A549 (cell line): ENCODE results near the gene MLLT10.

Experiments used
- CTCF ChIP-seq: fragments of >200 bp; sonication (Bioruptor Twin); formaldehyde crosslinking; IDR thresholded peaks from 3 replicates; pipeline ENCODE4 v1.5.1; 2016
- EP300 ChIP-seq, 2 experiments: fragments of >200 bp; sonication (Bioruptor Twin); formaldehyde crosslinking; IDR thresholded peaks; 2 replicates in 1 of 2; 3 replicates in 1 of 2; pipeline ENCODE4 v1.6.1; 2016 to 2017
- HMGXB4 ChIP-seq: fragments of 250-450 bp; sonication (Bioruptor Pico); IDR thresholded peaks from 2 replicates; pipeline ENCODE4 v1.5.0; 2021; ENCODE audit warnings: mild to moderate bottlenecking, moderate library complexity, borderline replicate concordance
- JUNB ChIP-seq: fragments of >200 bp; sonication (Bioruptor Twin); formaldehyde crosslinking; IDR thresholded peaks from 2 replicates; pipeline ENCODE4 v1.6.1; 2016
- POLR2AphosphoS2 ChIP-seq: conservative IDR thresholded peaks from 2 replicates; pipeline ENCODE4 v1.6.1; 2012; ENCODE audit warnings: low read length, improper control_type of control experiment, inconsistent platforms
- RNF2 ChIP-seq: fragments of 200-600 bp; sonication (generic); IDR thresholded peaks from 2 replicates; pipeline ENCODE4 v1.6.1; 2016; ENCODE audit warnings: low read depth, mild to moderate bottlenecking, antibody characterized with exemption, moderate library complexity, borderline replicate concordance
- SMC3 ChIP-seq: fragments of >200 bp; sonication (Bioruptor Twin); formaldehyde crosslinking; IDR thresholded peaks from 3 replicates; pipeline ENCODE4 v1.6.1; 2018; ENCODE audit warnings: inconsistent platforms
- USF2 ChIP-seq: fragments of 450-650 bp; IDR thresholded peaks from 2 replicates; pipeline ENCODE4 v1.6.1; 2014; ENCODE audit warnings: antibody characterized with exemption

DNA sequence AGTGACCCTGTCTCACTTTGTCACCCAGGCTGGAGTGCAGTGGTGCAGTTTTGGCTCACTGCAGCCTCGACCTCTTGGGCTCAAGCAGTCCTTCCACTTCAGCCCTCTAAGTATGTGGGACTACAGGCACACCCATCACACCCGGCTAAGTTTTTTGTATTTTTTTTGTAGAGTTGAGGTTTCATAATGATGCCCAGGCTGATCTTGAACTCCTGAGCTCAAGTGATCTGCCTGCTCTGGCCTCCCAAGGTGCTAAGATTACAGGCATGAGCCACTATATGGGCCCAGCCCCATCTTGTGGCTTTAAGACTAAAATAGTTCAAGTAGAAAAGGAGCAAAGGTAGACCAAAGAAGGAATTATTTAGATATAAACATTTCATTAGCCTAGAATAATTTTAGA lies 65.5 kb downstream of the MLLT10 start:
- no peak for TF ChIP-seq SMC3
- TF ChIP-seq JUNB: no peak
- no peak for TF ChIP-seq EP300 (IDR thresholded peaks at IDR 0.05)
- TF ChIP-seq RNF2: no peak
- TF ChIP-seq CTCF: no peak
- TF ChIP-seq HMGXB4 (CRISPR knock-in tag): no peak
- TF ChIP-seq USF2: no peak
- TF ChIP-seq POLR2AphosphoS2: no peak
